Ovary (tissue), 3 donors: ENCODE data around the gene FGF5.
"Not testable (repeated sequence)": the region's sequence is repeated elsewhere in the genome, so short reads cannot be mapped to it uniquely, and the experiment has no call there.

Source experiments
- CTCF ChIP-seq, 3 donors: fragments of 450-650 bp in 2 of 3; fragments of 200-600 bp in 1 of 3; IDR thresholded peaks; one replicate each; pipeline versions ENCODE4 v1.5.1 to v1.8.0; 2016 to 2022; ENCODE audit warnings: antibody characterized with exemption in 3 of 3, mild to moderate bottlenecking in 1 of 3
- EP300 ChIP-seq: sonication (generic); formaldehyde crosslinking; IDR thresholded peaks from one replicate; pipeline ENCODE4 v1.6.1; 2017; ENCODE audit warnings: antibody characterized with exemption
- POLR2A ChIP-seq: fragments of 450-650 bp; IDR thresholded peaks from one replicate; pipeline ENCODE4 v1.6.1; 2017; ENCODE audit warnings: antibody characterized with exemption, mild to moderate bottlenecking, moderate library complexity
- donor health status: DM: no; HTN: no; CAD: no.

DNA sequence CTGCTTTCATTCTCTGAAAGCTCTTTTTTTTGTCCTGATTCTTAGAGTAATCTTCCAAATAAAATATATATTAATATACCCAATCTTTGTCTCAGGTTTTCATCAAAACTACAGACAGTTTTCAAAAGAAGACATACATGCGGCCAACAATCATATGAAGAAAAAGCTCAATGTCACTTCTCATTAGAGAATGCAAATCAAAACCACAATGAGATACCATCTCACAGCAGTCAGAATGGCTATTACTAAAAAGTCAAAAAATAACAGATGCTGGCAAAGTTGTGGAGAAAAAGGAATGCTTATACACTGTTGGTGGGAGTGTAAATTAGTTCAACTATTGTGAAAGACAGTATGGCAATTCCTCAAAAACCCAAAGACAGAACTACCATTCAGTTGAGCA is 19.0 kb upstream of the FGF5 start:
- TF ChIP-seq POLR2A; EP300; CTCF (IDR thresholded peaks at IDR 0.05): not testable (repeated sequence)
